ENCODE results near the gene FLAD1.

Gene FLAD1

GRCh38 chr1:155005076-155006011, 22.2 kb downstream of the FLAD1 start:
- DNase-seq: peak in 2 of 3 donors; percentile 55 to 64

DNA sequence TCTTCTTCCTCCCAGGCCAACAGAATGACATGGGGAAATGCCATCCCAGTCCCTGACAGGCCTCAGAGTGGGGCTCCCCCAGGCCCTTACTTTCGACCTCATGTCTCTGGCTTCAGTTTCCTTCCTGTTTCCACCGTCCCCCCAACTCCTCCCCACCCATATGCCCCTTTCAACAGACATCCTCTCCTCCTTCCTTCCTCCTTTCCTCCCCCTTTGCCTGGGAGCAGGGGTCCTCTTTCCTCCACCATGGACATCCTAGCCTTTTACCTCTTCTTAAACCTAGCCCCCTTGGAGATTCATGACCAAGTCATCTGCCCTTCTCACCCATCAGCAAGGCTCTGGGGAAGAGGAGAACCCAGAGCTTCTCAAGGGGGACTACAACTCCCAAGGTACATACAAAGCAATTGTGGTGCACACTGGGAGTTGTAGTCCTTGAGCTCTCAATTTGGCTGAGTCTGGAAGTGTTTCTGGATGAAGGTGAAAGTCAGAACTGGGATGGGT, 23.5 kb downstream of the FLAD1 start:
- peak; percentile 80 to 84 (median 84) for DNase-seq

DNA sequence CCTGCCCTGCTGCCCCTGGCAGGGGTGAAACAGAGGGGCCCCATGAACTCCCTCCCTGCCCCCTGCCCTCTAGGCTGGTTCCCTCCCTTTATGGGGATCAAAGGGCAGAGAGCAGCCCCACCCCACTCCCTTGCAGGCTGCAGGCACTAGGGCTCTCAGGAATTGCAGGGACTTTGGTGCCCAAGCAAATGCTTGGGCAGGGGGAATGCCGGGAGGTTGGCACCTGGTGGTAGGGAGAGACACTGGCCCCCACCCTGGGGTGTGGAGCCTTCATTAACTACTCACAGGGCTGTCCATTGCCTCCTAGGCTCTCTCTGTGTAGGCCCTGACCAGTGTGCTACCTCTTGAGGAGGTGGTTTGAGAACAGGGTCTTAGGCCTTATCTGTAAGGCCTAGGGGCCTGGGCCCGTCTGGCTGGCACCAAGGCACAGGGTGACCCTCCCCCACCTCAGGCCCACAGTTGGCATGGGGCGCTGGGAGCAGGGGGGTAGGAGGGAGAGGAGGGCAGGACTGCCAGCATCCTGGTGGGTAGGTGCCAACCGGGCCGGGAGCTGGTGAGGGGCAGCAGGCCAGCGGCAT, 24.2 kb downstream of the FLAD1 start:
- DNase-seq: no peak

DNA sequence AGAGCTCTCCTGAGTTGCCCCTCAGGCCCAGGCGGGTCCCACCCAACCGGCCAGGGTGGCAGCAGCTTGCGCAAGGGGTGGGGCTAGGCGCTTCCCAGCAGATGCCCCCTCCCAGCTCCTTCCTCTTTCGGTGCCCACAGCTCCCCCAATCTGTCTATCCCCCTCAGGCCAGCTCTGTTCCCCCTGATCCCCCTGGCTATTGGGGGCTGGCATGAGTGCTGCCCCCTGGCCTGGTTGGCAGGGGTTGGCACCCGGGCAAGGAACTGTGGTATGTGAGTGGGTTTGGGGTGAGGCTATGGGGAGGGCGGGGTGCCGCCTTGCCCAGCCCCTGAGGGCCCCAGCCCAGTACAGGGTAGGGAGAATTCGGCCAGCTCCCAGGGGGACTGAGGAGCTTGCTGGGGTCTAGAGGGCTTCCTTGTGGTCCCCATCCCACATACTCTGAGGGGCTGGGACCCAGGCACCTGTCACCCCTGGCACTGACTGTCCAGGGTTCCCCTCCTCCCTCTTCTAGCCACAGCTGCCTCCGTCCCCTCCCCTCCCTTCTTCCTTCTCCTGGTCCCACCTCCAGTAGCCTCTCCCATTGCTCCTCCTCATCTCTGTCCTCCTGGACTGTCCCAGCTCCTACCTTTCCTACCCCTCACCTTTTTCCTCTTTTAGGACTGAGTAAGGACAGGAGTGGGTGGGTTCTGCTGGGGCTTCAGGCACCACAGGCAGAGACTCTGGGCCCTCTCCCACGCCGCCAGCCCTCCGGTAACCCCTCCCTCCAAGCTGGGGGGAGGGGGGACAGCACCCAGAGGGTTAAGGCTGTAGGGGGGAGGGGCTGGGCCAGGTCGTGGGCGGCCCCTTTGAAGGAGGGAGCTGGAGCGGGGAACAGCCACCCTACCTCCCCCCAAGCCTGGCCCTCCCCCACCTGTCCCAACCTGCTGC, 25.1 kb downstream of the FLAD1 start:
- no peak for DNase-seq

GRCh38 chr1:155009221-155009711, 26.1 kb downstream of the FLAD1 start:
- DNase-seq: no peak

- no peak for DNase-seq
These were observed 26.6 kb downstream of the FLAD1 start for GRCh38 chr1:155009742-155010141.

GRCh38 chr1:155010211-155010918, 27.2 kb downstream of the FLAD1 start:
- DNase-seq: no peak

GRCh38 chr1:155011004-155011416, 27.9 kb downstream of the FLAD1 start:
- DNase-seq: no peak

GRCh38 chr1:155011437-155012025, 28.4 kb downstream of the FLAD1 start:
- no peak for DNase-seq

GRCh38 chr1:155012026-155012546, 28.9 kb downstream of the FLAD1 start:
- DNase-seq: peak; percentile 56 to 72 (median 58)

- DNase-seq: peak; percentile 48 to 58 (median 57)
These were observed 29.8 kb downstream of the FLAD1 start for GRCh38 chr1:155012776-155013602.

- no peak for DNase-seq
These were observed 30.5 kb downstream of the FLAD1 start for GRCh38 chr1:155013632-155014031.

GRCh38 chr1:155014709-155015508, 31.8 kb downstream of the FLAD1 start:
- no peak for DNase-seq

DNA sequence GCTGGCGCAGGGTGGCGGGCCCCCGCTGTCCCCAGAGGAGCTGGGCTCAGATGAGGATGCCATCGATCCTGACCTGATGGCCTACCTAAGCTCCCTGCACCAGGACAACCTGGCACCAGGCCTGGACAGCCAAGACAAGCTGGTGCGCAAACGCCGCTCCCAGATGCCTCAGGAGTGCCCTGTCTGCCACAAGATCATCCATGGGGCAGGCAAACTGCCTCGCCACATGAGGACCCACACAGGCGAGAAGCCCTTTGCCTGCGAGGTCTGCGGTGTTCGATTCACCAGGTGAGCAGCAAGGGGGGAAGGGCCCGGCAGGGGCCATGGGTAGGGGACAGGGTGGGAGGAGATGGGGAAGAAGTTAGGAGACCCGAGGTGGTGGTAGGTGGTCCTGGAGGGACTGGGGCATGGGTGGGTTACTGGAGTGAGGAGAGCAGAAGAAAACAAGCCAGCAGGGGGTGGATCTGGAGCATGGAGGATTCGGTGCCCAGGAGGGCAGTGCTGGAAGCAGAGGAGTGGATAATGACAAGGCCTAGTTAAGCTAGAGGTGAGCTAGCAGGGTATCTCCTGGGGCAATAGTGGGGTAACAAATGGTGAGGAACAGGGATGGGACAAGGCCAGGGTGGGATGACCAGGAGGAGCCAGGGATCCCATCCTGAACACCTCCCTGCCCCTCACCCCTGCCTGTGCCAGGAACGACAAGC, 32.5 kb downstream of the FLAD1 start:
- no peak for DNase-seq

DNA sequence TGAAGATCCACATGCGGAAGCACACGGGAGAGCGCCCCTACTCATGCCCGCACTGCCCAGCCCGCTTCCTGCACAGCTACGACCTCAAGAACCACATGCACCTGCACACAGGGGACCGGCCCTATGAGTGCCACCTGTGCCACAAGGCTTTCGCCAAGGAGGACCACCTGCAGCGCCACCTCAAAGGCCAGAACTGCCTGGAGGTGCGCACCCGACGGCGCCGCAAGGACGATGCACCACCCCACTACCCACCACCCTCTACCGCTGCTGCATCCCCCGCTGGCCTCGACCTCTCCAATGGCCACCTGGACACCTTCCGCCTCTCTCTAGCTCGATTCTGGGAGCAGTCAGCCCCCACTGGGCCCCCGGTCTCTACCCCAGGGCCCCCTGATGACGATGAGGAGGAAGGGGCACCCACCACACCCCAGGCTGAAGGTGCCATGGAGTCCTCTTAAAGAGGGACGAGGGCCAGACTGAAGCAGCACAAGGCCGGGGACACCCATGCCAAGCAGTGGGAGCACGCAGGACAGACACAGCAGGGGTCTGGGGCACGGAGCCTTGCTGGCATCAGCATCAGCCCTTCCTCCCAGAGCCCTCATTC, 33.2 kb downstream of the FLAD1 start:
- no peak for DNase-seq

DNA sequence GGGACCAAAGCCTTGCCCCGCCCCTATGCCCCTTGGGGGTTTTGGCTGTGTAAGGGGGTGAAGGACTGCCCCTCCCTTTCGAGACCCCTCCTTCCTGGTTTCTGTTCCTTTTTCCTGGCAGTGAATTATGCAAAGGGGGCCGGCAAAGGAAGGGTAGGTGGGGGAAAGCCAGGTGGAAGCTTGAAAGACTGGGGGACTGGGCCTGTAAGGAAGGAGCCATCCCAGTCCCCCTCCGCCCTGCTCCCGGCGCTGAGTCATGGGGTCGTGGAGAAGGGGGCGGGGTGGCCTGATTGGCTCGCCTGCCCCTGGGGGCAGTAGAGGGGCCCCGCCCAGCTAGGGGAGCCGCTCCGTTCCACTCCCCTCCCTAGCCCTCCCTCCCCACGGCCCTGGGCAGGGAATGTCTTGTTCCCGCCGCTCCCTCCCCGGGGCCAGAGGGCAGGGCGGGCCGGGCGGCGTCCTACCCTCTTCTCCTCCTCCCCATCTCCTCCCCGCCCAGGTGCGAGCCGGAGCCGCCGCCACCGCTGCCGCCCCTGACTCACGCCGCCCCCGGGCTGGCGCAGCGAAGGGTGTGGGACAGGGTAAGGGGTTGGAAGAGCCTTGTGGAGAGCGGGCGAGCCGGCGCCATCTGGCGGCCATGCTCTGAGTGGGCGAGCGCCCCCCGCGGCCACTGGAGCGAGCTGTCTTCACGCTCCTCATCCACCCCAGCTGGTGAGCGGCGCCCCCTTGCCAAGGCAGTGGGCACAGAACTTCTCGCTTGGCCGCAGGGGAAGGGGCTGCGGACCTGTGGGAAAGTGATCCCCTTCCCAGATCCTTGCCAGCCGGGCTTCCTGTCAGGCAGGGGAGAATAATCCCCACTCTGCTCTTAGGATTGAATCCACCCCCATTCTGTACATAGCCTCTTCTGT, 34.1 kb downstream of the FLAD1 start:
- peak; percentile 88 to 94 (median 89) for DNase-seq

- DNase-seq: no peak
These were observed 34.8 kb downstream of the FLAD1 start for GRCh38 chr1:155017946-155018316.

Measured in suppressor macrophage treated with lipopolysaccharide for 1 hour (primary cell).